BJ (cell line): ENCODE measurements around the gene CIB1. TPM values are rescaled to one million over a fixed set of nuclear protein-coding genes. Genes with fewer than 3 reads are reported as not detected.

ENCODE experiments used
- CTCF ChIA-PET: fragments of 350-600 bp; formaldehyde crosslinking; extraction: SDS; loops from one replicate; lab custom pipeline; 2021; ENCODE audit warnings: antibody characterized with exemption, inconsistent platforms; lab: Yijun Ruan, JAX
- POLR2A ChIA-PET: fragments of 300-600 bp; sonication (Branson Sonifier 250); formaldehyde crosslinking; extraction: SDS; loops from one replicate; lab custom pipeline; 2021; ENCODE audit warnings: antibody characterized with exemption; lab: Charles Lee
- DNase-seq: peaks from one replicate; pipeline ENCODE4 v3.0.0-alpha.2; 2011; ENCODE audit warnings: low read depth
- H3K27me3 ChIP-seq: 2 replicates; pipeline ENCODE4 v1.6.0; 2011; ENCODE audit warnings: low read length; ENCODE audit not compliant: control insufficient read depth, insufficient read depth
- H3K36me3 ChIP-seq: 2 replicates; pipeline ENCODE4 v1.5.1; 2011; ENCODE audit warnings: low read length; ENCODE audit not compliant: control insufficient read depth, insufficient read depth
- H3K4me3 ChIP-seq: 2 replicates; pipeline ENCODE4 v1.5.1; 2011; ENCODE audit warnings: low read depth, mild to moderate bottlenecking, control low read depth, low read length
- CTCF ChIP-seq: IDR thresholded peaks from 2 replicates; pipeline ENCODE4 v1.5.1; 2011; ENCODE audit warnings: low read depth, mild to moderate bottlenecking, control low read depth, inconsistent platforms, low read length, moderate library complexity; ENCODE audit not compliant: insufficient read depth
- polyA plus RNA-seq: library from polyadenylated mRNA; depleted of rRNA; stranded (reverse); fragments of >200 nt; gene quantifications from 2 replicates; pipeline ENCODE4 v1.2.3, GENCODE V29; 2011

Gene CIB1
- polyA plus RNA-seq, 1 experiment: 102 TPM

- peaks cover 18% of the 10 kb centered on the region for H3K36me3 ChIP-seq
- H3K27me3 ChIP-seq: no peaks in the 10 kb centered on the region
- ChIA-PET CTCF (interaction anchor here (0.9 to 5.2 kb wide), 3 partner anchors 8 to 78 kb away, joined by 3 to 46 read pairs (median 4); no protein-coding TSS in a partner anchor), POLR2A (no interaction called here)
- no peak overlapping the region for H3K4me3 ChIP-seq
- DNase-seq: no peak
- no peak for TF ChIP-seq CTCF
These were observed 2.4 kb downstream of the CIB1 start for GRCh38 chr15:90231028-90232017.

GRCh38 chr15:90230610-90231009 lies 3.1 kb downstream of the CIB1 start:
- peaks cover 18% of the 10 kb centered on the region for H3K36me3 ChIP-seq
- no peaks in the 10 kb centered on the region for H3K27me3 ChIP-seq
- ChIA-PET POLR2A (no interaction called here), CTCF (interaction anchor here (5.2 kb wide), 1 partner anchor 9 kb away, joined by 46 read pairs; no protein-coding TSS in a partner anchor)
- H3K4me3 ChIP-seq: no peak overlapping the region
- no peak for TF ChIP-seq CTCF
- DNase-seq: no peak

- CTCF ChIA-PET: interaction anchor here (0.6 to 5.2 kb wide), 2 partner anchors 9 to 470 kb away, joined by 4 to 46 read pairs; no protein-coding TSS in a partner anchor
- TF ChIP-seq CTCF: no peak
These were observed 3.7 kb downstream of the CIB1 start for GRCh38 chr15:90230071-90230494.

GRCh38 chr15:90228960-90229359 lies 4.8 kb downstream of the CIB1 start:
- H3K36me3 ChIP-seq: peaks cover 31% of the 10 kb centered on the region
- POLR2A ChIA-PET: no interaction called here

More at GRCh38 chr15:90230071-90230494, 3.7 kb downstream of the CIB1 start:
- H3K36me3 ChIP-seq: peaks cover 23% of the 10 kb centered on the region
- POLR2A ChIA-PET: no interaction called here
- H3K27me3 ChIP-seq: no peaks in the 10 kb centered on the region
- DNase-seq: no peak
- H3K4me3 ChIP-seq: no peak overlapping the region

More at GRCh38 chr15:90228960-90229359, 4.8 kb downstream of the CIB1 start:
- H3K27me3 ChIP-seq: no peaks in the 10 kb centered on the region
- DNase-seq: no peak
- CTCF ChIA-PET: interaction anchor here (5.2 kb wide), 1 partner anchor 7 kb away, joined by 46 read pairs; no protein-coding TSS in a partner anchor
- TF ChIP-seq CTCF: no peak
- no peak overlapping the region for H3K4me3 ChIP-seq
